CD14-positive monocyte (primary cell): ENCODE data around the gene CDC14A. TPM values are rescaled to one million over a fixed set of nuclear protein-coding genes. Genes with fewer than 3 reads are reported as not detected.

Experiments
- DNase-seq, 3 donors: peaks; one replicate each; pipeline ENCODE4 v3.0.0-alpha.2; 2011 to 2022
- H2AFZ ChIP-seq: 2 replicates; pipeline ENCODE4 v1.6.0; 2012; ENCODE audit warnings: mild to moderate bottlenecking, low read depth, low read length, inconsistent platforms; ENCODE audit not compliant: insufficient read depth, poor library complexity, severe bottlenecking
- H3K27ac ChIP-seq, 2 donors: 1 replicate in 1 of 2; 2 replicates in 1 of 2; pipeline ENCODE4 v1.5.1; 2012 to 2013; ENCODE audit warnings: low read length in 2 of 2, control low read depth in 1 of 2, inconsistent platforms in 1 of 2, low read depth in 1 of 2, mild to moderate bottlenecking in 1 of 2
- H3K27me3 ChIP-seq, 2 donors: one replicate each; pipeline versions ENCODE4 v1.6.0 to v1.6.1; 2011 to 2013; ENCODE audit warnings: low read length in 2 of 2; ENCODE audit not compliant: control insufficient read depth in 2 of 2, insufficient read depth in 2 of 2
- H3K36me3 ChIP-seq, 2 donors: replicated peaks in 1 of 2; 1 replicate in 1 of 2; 2 replicates in 1 of 2; pipeline versions ENCODE4 v1.5.1 to v1.6.1; 2012 to 2013; ENCODE audit warnings: low read length in 2 of 2, control low read depth in 1 of 2, inconsistent platforms in 1 of 2, mild to moderate bottlenecking in 1 of 2; ENCODE audit not compliant: insufficient read depth in 2 of 2, control insufficient read depth in 1 of 2
- H3K4me1 ChIP-seq, 2 donors: 1 replicate in 1 of 2; 2 replicates in 1 of 2; pipeline versions ENCODE4 v1.5.1 to v1.6.1; 2012 to 2013; ENCODE audit warnings: low read length in 2 of 2, control low read depth in 1 of 2, inconsistent platforms in 1 of 2, mild to moderate bottlenecking in 1 of 2, moderate library complexity in 1 of 2; ENCODE audit not compliant: insufficient read depth in 2 of 2, control insufficient read depth in 1 of 2
- H3K4me2 ChIP-seq: replicated peaks from 2 replicates; pipeline ENCODE3; 2012; ENCODE audit warnings: low read length, moderate library complexity, mild to moderate bottlenecking; ENCODE audit not compliant: poor library complexity, severe bottlenecking; ENCODE audit errors: extremely low read depth
- H3K4me3 ChIP-seq, 3 experiments: fragments of 200-600 bp in 1 of 3; sonication (generic) in 1 of 3; replicated peaks in 1 of 3; 1 replicate in 2 of 3; 2 replicates in 1 of 3; pipeline ENCODE4 v1.5.1; 2011 to 2013; ENCODE audit warnings: low read length in 3 of 3, mild to moderate bottlenecking in 3 of 3, control low read depth in 2 of 3, low read depth in 2 of 3, inconsistent platforms in 1 of 3, moderate library complexity in 1 of 3
- H3K79me2 ChIP-seq: 2 replicates; pipeline ENCODE4 v1.6.0; 2012; ENCODE audit warnings: mild to moderate bottlenecking, control low read depth, inconsistent platforms, low read length, moderate library complexity; ENCODE audit not compliant: insufficient read depth
- H3K9ac ChIP-seq: 2 replicates; pipeline ENCODE4 v1.6.0; 2017; ENCODE audit warnings: low read length, mild to moderate bottlenecking; ENCODE audit not compliant: insufficient read depth, poor library complexity, severe bottlenecking
- H3K9me3 ChIP-seq, 2 donors: replicated peaks in 1 of 2; 1 replicate in 1 of 2; 2 replicates in 1 of 2; pipeline versions ENCODE4 v1.5.1 to v1.6.1; 2012 to 2013; ENCODE audit warnings: low read length in 2 of 2, control low read depth in 1 of 2; ENCODE audit not compliant: control insufficient read depth in 1 of 2, insufficient read depth in 1 of 2
- H4K20me1 ChIP-seq: 2 replicates; pipeline ENCODE4 v1.6.0; 2012; ENCODE audit warnings: mild to moderate bottlenecking, low read length, control low read depth, moderate library complexity; ENCODE audit not compliant: insufficient read depth
- H3K27ac Mint-ChIP-seq, 7 donors: one replicate each; pipeline ENCODE4 v1.8.0; 2020; ENCODE audit warnings: mild to moderate bottlenecking in 7 of 7, mixed read lengths in 7 of 7, moderate library complexity in 6 of 7, inconsistent platforms in 2 of 7
- H3K27me3 Mint-ChIP-seq, 3 donors: one replicate each; pipeline ENCODE4 v1.8.0; 2021 to 2022; ENCODE audit warnings: low read depth in 3 of 3, mild to moderate bottlenecking in 3 of 3, mixed read lengths in 3 of 3, moderate library complexity in 3 of 3, inconsistent platforms in 1 of 3
- H3K36me3 Mint-ChIP-seq, 2 donors: one replicate each; pipeline ENCODE4 v1.8.0; 2020; ENCODE audit warnings: mixed read lengths in 2 of 2, inconsistent platforms in 1 of 2, mild to moderate bottlenecking in 1 of 2
- H3K4me1 Mint-ChIP-seq: one replicate; pipeline ENCODE4 v1.8.0; 2020; ENCODE audit warnings: mild to moderate bottlenecking, mixed read lengths
- H3K4me3 Mint-ChIP-seq, 2 donors: one replicate each; pipeline ENCODE4 v1.8.0; 2020; ENCODE audit warnings: mild to moderate bottlenecking in 2 of 2, mixed read lengths in 2 of 2, moderate library complexity in 1 of 2
- H3K9me3 Mint-ChIP-seq, 7 donors: one replicate each; pipeline ENCODE4 v1.8.0; 2020 to 2022; ENCODE audit warnings: mixed read lengths in 7 of 7, mild to moderate bottlenecking in 6 of 7, moderate library complexity in 6 of 7, inconsistent platforms in 2 of 7
- WGBS: methylation state at CpG from one replicate; pipeline ENCODE4 v1.1.5; 2013; ENCODE audit warnings: missing lambda C conversion rate; ENCODE audit not compliant: insufficient coverage; 5-methylcytosine and 5-hydroxymethylcytosine counted together
- intact Hi-C, 2 donors: fragments of 100-400 bp; cut with micrococcal nuclease; formaldehyde crosslinking; loops; one replicate each; pipeline versions ENCODE4 v1.15.0 to v1.15.1; 2023
- polyA plus RNA-seq, 3 donors: library from polyadenylated mRNA; depleted of rRNA in 1 of 3; unstranded in 2 of 3; stranded (reverse) in 1 of 3; fragments of 300-500 nt in 2 of 3; fragments of >200 nt in 1 of 3; fragmentation: Illumina TruSeq in 2 of 3; gene quantifications; 1 replicate in 2 of 3; 2 replicates in 1 of 3; pipeline ENCODE4 v1.2.3, GENCODE V29; 2012 to 2021
- TF ChIP-seq, protein P1 (sequence below): fragments of 200-600 bp; IDR thresholded peaks from one replicate; pipeline ENCODE4 v1.8.0; 2022; ENCODE audit warnings: antibody characterized with exemption, mild to moderate bottlenecking

Gene CDC14A
- polyA plus RNA-seq, 3 donors, result 4.2 to 9.2 (median 6.1) TPM

DNA sequence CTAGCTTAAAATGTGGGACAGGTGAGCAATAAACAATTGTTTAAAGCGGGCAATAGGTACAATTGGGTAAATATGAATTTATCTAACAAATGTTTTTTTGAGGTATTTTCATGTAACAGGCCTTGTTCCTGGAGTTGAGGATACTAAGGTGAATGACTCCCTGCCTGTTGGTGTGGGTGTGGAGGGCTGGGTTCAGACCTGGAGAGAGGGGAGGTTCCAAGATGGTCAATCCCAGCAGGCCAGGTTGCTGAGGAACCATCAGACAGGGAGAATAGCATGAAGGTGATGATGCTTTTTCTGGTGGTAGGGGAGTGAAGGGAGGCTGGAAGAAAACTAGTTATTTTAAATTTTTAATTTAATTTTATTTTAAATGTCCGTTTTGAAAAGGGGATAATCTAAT lies 46.3 kb downstream of the CDC14A start:
- H2AFZ ChIP-seq, result no peak overlapping the region
- H3K27me3 Mint-ChIP-seq, result peaks cover 0 to 2% (median 0%) of the 10 kb centered on the region in 3 donors
- no peak overlapping the region for H3K9ac ChIP-seq

DNA sequence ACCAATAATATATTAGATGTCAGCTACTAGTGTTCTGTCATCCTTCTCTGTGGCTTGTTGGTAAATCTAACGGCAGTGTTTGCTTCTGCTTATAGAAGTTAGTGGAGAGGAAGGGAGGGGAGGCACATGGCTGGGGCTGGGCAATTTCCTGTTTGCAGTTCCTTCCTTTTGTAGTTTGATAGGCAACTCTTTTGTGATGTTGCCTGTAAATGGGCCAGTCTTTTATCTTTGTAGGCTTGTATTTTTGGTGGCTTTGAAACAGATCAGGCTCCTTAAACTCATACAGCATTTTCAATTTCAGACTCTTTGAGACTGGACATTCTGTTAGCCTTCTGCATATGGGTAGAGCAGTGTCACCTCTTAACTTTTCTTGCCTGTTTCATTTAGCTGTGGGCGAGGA lies 48.1 kb downstream of the CDC14A start:
- Histone ChIP-seq H4K20me1 (no peaks in the 10 kb centered on the region), H3K9ac (no peak overlapping the region), H3K79me2 (peaks cover 91% of the 10 kb centered on the region), H2AFZ (peak overlapping the region; percentile 46), H3K36me3 (peaks cover 2 to 15% of the 10 kb centered on the region in 2 donors), H3K4me2 (peak overlapping the region; percentile 63), H3K9me3 (no peaks in the 10 kb centered on the region), H3K4me3 (peak overlapping the region in 2 of 3 experiments; percentile 16 to 45), H3K4me1 (peaks cover 22 to 40% of the 10 kb centered on the region in 2 donors), H3K27ac (peak overlapping the region in 1 of 2 donors; percentile 69), H3K27me3 (no peaks in the 10 kb centered on the region)
- intact Hi-C loops, result no loop called here
- WGBS, result 0% methylated on average over 1 of the region's 2 CpGs
- Mint-ChIP-seq H3K27me3 (peaks cover 0 to 4% (median 0%) of the 10 kb centered on the region in 3 donors), H3K27ac (peak overlapping the region; percentile 46 to 86 (median 68)), H3K4me1 (peaks cover 60% of the 10 kb centered on the region), H3K4me3 (peak overlapping the region; percentile 27 to 81), H3K36me3 (peaks cover 18 to 21% of the 10 kb centered on the region in 2 donors), H3K9me3 (peaks cover 0 to 1% (median 0%) of the 10 kb centered on the region in 7 donors)
- TF ChIP-seq, protein P1, sequence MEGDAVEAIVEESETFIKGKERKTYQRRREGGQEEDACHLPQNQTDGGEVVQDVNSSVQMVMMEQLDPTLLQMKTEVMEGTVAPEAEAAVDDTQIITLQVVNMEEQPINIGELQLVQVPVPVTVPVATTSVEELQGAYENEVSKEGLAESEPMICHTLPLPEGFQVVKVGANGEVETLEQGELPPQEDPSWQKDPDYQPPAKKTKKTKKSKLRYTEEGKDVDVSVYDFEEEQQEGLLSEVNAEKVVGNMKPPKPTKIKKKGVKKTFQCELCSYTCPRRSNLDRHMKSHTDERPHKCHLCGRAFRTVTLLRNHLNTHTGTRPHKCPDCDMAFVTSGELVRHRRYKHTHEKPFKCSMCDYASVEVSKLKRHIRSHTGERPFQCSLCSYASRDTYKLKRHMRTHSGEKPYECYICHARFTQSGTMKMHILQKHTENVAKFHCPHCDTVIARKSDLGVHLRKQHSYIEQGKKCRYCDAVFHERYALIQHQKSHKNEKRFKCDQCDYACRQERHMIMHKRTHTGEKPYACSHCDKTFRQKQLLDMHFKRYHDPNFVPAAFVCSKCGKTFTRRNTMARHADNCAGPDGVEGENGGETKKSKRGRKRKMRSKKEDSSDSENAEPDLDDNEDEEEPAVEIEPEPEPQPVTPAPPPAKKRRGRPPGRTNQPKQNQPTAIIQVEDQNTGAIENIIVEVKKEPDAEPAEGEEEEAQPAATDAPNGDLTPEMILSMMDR, result no peak
- DNase-seq, result peak; percentile 57 to 78 (median 61)

More for the DNA sequence above, 46.3 kb downstream of the CDC14A start:
- peaks cover 83% of the 10 kb centered on the region for H3K79me2 ChIP-seq
- H3K4me2 ChIP-seq, result no peak overlapping the region
- no peak overlapping the region for H3K4me3 ChIP-seq
- no peak for DNase-seq
- H3K27ac ChIP-seq, result no peak overlapping the region
- peaks cover 29 to 48% of the 10 kb centered on the region in 2 donors for H3K4me1 ChIP-seq
- no CpG with 5 or more reads among the region's 2 CpGs for WGBS
- H3K36me3 ChIP-seq, result peaks cover 2 to 30% of the 10 kb centered on the region in 2 donors
- H3K27me3 ChIP-seq, result no peaks in the 10 kb centered on the region
- TF ChIP-seq, protein P1, result no peak
- Mint-ChIP-seq H3K4me1 (peaks cover 72% of the 10 kb centered on the region), H3K4me3 (no peak overlapping the region), H3K9me3 (no peaks in the 10 kb centered on the region), H3K36me3 (peaks cover 18 to 21% of the 10 kb centered on the region in 2 donors), H3K27ac (peak overlapping the region in 1 of 7 donors; percentile 83)
- intact Hi-C loops, result no loop called here
- no peaks in the 10 kb centered on the region for H4K20me1 ChIP-seq
- no peaks in the 10 kb centered on the region for H3K9me3 ChIP-seq
